AG04450 (cell line): ENCODE measurements around the gene TNIP2. TPM values are rescaled to one million over a fixed set of nuclear protein-coding genes. Genes with fewer than 3 reads are reported as not detected.

Source experiments
- CTCF ChIA-PET: fragments of 300-600, 350-600 bp; formaldehyde crosslinking; extraction: SDS; loops from one replicate; lab custom pipeline; 2022; ENCODE audit warnings: antibody characterized with exemption, inconsistent platforms; lab: Charles Lee
- POLR2A ChIA-PET: fragments of 350-600 bp; formaldehyde crosslinking; extraction: SDS; loops from one replicate; lab custom pipeline; 2021; ENCODE audit warnings: antibody characterized with exemption, inconsistent platforms; lab: Yijun Ruan, JAX
- DNase-seq: peaks from one replicate; pipeline ENCODE4 v3.0.0-alpha.2; 2011; ENCODE audit warnings: low read depth, low spot score
- H3K27ac ChIP-seq: one replicate; pipeline ENCODE4 v1.5.1; 2012; ENCODE audit warnings: low read depth, low read length, control low read depth
- H3K27me3 ChIP-seq: one replicate; pipeline ENCODE4 v1.6.0; 2012; ENCODE audit warnings: low read length; ENCODE audit not compliant: control insufficient read depth, insufficient read depth
- H3K4me3 ChIP-seq: 2 replicates; pipeline ENCODE4 v1.5.1; 2011; ENCODE audit warnings: mild to moderate bottlenecking, low read depth, low read length, control low read depth
- H3K9me3 ChIP-seq: 2 replicates; pipeline ENCODE4 v1.5.1; 2012; ENCODE audit warnings: low read length; ENCODE audit not compliant: control insufficient read depth, insufficient read depth
- polyA plus RNA-seq: library from polyadenylated mRNA; depleted of rRNA; stranded (reverse); fragments of >200 nt; gene quantifications from 2 replicates; pipeline ENCODE4 v1.2.3, GENCODE V29; 2011
- TF ChIP-seq, protein P1 (sequence below): IDR thresholded peaks from 2 replicates; pipeline ENCODE4 v1.5.1; 2011; ENCODE audit warnings: low read depth, low read length, control low read depth, inconsistent platforms

The TNIP2 gene
- polyA plus RNA-seq, 1 experiment: 28.8 TPM

DNA sequence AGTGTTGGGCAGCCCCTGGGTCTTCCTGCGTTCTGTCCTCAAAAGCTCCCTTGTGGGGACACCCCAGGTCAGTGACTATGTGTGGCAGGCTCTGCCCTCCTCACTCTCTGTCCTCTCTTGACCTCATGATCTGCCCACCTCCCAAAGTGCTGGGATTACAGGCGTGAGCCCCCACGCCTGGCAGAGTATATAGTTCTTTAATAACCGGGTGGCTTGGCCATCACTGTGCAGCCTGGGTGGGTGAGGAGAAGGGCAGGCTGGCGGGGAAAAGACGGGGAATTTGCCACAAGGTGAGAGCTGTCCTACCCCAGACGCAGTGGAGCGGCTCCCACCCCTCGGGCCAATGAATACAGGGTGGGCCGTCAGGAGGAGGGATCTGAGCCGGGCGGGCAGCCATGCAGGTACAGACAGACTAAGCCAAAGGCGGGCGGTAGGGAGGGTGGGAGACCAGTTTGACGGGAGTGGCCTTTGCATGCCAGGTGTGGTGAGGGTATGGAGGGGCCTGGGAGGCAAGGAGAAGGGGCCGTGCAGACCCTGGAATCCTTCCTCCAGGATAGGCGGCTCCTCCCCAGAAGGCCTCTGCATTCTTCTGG is 39.3 kb upstream of the TNIP2 start:
- H3K27ac ChIP-seq: peak overlapping the region; percentile 84
- ChIA-PET POLR2A (interaction anchor here (1.5 kb wide), 1 partner anchor 23 kb away, joined by 4 read pairs; no protein-coding TSS in a partner anchor), CTCF (no interaction called here)
- H3K27me3 ChIP-seq: no peaks in the 10 kb centered on the region
- no peak for DNase-seq
- no peak overlapping the region for H3K4me3 ChIP-seq
- TF ChIP-seq, protein P1, sequence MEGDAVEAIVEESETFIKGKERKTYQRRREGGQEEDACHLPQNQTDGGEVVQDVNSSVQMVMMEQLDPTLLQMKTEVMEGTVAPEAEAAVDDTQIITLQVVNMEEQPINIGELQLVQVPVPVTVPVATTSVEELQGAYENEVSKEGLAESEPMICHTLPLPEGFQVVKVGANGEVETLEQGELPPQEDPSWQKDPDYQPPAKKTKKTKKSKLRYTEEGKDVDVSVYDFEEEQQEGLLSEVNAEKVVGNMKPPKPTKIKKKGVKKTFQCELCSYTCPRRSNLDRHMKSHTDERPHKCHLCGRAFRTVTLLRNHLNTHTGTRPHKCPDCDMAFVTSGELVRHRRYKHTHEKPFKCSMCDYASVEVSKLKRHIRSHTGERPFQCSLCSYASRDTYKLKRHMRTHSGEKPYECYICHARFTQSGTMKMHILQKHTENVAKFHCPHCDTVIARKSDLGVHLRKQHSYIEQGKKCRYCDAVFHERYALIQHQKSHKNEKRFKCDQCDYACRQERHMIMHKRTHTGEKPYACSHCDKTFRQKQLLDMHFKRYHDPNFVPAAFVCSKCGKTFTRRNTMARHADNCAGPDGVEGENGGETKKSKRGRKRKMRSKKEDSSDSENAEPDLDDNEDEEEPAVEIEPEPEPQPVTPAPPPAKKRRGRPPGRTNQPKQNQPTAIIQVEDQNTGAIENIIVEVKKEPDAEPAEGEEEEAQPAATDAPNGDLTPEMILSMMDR: no peak
- H3K9me3 ChIP-seq: no peaks in the 10 kb centered on the region; the same call in 1 of the 2 replicates

DNA sequence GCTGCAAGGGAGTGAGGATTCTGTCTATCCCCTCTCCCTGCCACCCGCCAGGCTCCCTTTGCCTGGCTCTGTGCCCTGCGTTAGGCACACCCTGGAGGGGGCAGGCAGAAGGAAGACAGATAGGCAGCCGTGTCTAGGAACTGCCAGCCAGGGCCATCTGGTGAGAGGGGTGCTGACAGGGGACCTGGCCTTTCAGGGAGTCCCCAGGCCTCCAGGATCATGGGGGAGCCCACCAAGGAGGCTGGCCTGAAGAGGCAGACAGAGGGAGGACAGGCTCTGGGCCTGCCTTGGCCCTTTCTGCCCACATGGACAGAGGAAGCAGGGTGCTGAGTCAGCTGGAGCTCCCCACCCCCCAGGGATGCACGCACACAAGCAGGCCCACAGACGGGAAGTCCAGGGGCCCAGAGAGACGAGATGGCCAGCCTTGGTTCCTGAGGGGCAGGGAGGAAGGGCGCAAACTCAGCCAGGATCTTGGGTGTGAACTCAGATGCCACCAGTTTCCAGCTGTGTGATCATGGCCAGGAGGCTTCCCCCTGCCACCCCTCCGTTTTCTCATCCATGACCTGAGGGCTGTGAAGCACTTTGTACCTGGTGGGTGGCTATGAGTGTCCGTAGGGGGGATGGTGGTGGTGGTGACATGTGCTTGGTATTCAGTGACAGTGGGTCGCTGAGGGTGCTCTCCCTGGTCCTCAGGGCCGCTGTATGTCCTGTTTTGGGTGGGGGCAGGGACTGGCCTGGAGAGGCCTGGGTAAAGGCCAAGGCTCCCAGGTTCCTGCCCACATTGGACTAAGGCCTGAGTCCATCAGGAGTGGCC is 38.6 kb upstream of the TNIP2 start:
- TF ChIP-seq, protein P1: 0 out of 2 replicates have a peak, but pooled peaks have one; percentile 4
- Histone ChIP-seq H3K4me3 (peak overlapping the region; percentile 22), H3K9me3 (no peaks in the 10 kb centered on the region; the same call in 1 of the 2 replicates), H3K27ac (peak overlapping the region; percentile 84), H3K27me3 (no peaks in the 10 kb centered on the region)
- POLR2A ChIA-PET: interaction anchor here (1.1 to 1.5 kb wide), 3 partner anchors 23 to 39 kb away, joined by 4 to 5 read pairs (median 4); no protein-coding TSS in a partner anchor
- CTCF ChIA-PET: no interaction called here
- no peak for DNase-seq

DNA sequence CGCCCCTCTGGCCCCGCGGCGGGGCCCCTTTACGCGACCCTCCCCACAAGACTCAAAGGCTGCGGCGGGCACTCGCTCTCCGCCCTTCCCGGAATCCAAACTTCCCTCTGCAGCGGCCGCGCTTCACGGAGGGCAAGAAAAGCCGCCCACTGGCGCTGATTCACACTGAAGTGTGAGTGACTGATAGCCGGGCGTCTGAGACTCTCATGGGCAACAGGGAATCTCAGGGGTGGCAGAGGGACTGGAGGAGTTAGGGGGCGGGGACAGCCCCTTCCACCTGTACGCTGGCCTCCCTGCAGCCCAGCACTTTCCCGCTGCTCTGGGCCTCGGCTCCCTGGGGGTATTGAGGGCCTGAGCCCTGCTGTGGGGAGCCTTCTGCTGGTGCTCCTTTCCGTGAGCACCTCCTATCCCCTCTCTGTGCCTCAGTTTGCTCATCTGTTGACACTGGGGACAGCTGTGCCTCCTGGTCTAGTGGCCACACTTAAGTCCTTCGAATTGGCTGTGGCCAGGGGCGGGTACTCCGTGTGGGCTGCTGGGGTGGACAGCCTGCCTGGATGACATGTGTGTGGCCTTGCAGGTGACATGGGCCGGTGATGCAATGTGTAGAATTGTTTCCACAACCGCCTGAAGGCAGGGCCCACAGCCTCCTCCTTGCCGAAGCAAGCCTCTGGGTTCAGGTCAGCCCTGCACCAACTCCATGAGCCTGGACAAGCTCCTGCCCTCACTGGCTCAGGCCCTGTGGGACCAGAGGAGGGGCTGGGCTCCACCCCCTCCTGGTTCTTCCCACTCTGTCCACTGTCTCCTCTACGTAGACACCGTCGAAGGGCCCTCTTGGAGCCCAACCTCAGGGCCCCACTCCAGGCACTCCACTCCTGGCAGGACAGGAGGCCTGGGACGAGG is 37.7 kb upstream of the TNIP2 start:
- CTCF ChIA-PET: no interaction called here

DNA sequence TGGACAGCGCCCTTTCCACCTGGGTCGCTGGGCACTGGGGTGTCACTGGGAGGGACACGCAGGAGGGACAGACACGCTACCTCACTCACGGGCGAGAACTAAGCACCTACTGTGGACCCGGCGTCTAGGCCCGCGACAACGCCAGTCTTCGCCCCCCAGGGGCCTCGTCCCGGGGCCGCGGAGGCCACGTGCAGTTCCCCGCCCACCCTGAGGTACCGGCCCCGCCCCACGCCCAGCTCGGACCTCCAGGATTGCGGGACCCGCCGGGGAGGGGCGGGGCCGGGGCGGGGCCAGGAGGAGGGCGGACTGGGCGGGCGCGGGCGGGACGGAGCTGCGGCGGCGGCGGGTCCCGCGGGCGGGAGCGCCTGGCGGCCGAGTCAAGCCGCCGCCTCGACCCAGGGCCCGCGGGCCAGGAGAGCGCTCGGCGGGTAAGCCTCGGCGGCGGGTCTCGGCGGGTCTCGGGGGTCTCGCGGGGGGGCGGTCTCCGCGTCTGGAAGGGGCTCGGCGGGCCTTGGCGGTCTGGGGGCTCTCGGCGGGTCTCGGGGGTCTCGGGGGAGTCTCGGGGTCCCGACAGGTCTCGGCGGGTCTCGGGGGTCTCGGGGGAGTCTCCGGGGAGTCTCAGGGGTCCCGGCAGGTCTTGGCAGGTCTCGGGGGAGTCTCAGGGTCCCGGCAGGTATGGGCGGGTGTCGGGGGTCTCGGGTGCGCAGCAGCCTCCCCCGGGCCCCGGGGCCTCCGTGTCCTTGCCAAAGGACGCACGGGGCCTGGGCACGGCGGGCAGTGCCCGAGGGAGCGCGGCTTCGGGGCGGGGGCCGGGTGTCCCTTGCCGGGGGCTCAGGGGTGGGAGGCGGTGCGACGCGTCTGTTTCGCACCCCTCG is 36.8 kb upstream of the TNIP2 start, which contains the start of gene SH3BP2:
Gene SH3BP2, plus strand, starts transcription at position 375 of the 875 bp plus-strand sequence. CDS start 27,533 bp downstream, outside the sequence.
- POLR2A ChIA-PET: no interaction called here
- CTCF ChIA-PET: no interaction called here
- Histone ChIP-seq H3K27ac (peak within 1 kb of the TSS; percentile 84), H3K27me3 (no peaks in the 10 kb centered on the region), H3K9me3 (no peaks in the 10 kb centered on the region; the same call in 1 of the 2 replicates), H3K4me3 (peak within 1 kb of the TSS; percentile 61)
- no peak for DNase-seq
- TF ChIP-seq, protein P1: no peak

More for the DNA sequence above, 37.7 kb upstream of the TNIP2 start:
- Histone ChIP-seq H3K9me3 (no peaks in the 10 kb centered on the region; the same call in 1 of the 2 replicates), H3K27me3 (no peaks in the 10 kb centered on the region), H3K4me3 (peak overlapping the region; percentile 61), H3K27ac (peak overlapping the region; percentile 84)
- POLR2A ChIA-PET: interaction anchor here (1.1 to 1.5 kb wide), 3 partner anchors 24 to 38 kb away, joined by 4 to 5 read pairs (median 4); no protein-coding TSS in a partner anchor
- DNase-seq: no peak
- TF ChIP-seq, protein P1: no peak
